ENCODE results near the gene QSER1. TPM values are rescaled to one million over a fixed set of nuclear protein-coding genes. Genes with fewer than 3 reads are reported as not detected.

The QSER1 gene
- total RNA-seq, 1 experiment from 2014 or later: 48.0 TPM

DNA sequence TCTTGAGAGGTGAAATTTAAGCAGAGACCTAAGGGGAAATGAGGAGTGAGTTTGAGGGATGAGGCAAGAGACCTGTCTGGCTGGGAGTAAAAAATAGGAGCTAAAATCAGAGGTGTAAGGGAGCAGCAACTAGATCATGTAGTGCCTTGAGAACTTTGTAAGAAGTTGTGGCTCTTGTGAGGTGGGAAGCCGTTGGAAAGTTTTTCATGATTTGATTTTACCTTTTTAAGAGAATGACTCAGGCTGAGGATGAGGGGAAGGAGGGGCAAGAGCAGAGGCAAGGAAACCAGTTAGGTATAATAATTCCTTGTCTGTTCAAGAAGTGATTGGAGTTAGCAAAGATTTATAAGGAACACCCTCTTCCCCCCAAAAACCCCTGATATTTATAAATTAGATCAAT is 25.8 kb downstream of the QSER1 start:
- ChIA-PET RAD21 (ENCODE audit: low non-redundant PET in 1 of 2, low total read pairs in 2 of 2, uncharacterized antibody in 2 of 2, unreplicated experiment in 2 of 2) (no interaction called here), CTCF (interaction anchor here (1.4 kb wide), 1 partner anchor 25 kb away, joined by 4 read pairs; no protein-coding TSS in a partner anchor), POLR2A (no interaction called here)
- Histone ChIP-seq H4K20me1 (ENCODE audit: insufficient read depth) (peaks cover 16% of the 10 kb centered on the region; the same call in 1 of the 2 replicates), H3K9ac (ENCODE audit: low read length) (no peak overlapping the region), H3K27me3 (ENCODE audit: insufficient read depth, low read length) (no peaks in the 10 kb centered on the region), H3K9me3 (ENCODE audit: control insufficient read depth in 1 of 2, insufficient read depth in 1 of 2, low read depth in 1 of 2, low read length in 2 of 2) (no peaks in the 10 kb centered on the region), H3K4me3 (replicated peaks in 1 of 2; ENCODE audit: low read depth in 1 of 2, low read length in 2 of 2) (no peak overlapping the region), H3K9me2 (ENCODE audit: insufficient read depth) (no peaks in the 10 kb centered on the region), H3K4me1 (ENCODE audit: control insufficient read depth in 1 of 2, insufficient read depth in 2 of 2, low read length in 2 of 2) (peaks cover 5 to 6% of the 10 kb centered on the region in 2 experiments; a peak in 3 of 4 replicates), H3K27ac (ENCODE audit: low read depth, low read length) (no peak overlapping the region), H3K79me2 (ENCODE audit: insufficient read depth, low read length) (peaks cover 96% of the 10 kb centered on the region), H2AFZ (ENCODE audit: low read depth, low read length, poor library complexity, severe bottlenecking) (no peak overlapping the region), H3K4me2 (ENCODE audit: low read length) (no peak overlapping the region), H3K36me3 (ENCODE audit: control insufficient read depth in 1 of 2, insufficient read depth in 2 of 2, low read length in 2 of 2) (no peaks in the 10 kb centered on the region)
- TF ChIP-seq, protein P1, sequence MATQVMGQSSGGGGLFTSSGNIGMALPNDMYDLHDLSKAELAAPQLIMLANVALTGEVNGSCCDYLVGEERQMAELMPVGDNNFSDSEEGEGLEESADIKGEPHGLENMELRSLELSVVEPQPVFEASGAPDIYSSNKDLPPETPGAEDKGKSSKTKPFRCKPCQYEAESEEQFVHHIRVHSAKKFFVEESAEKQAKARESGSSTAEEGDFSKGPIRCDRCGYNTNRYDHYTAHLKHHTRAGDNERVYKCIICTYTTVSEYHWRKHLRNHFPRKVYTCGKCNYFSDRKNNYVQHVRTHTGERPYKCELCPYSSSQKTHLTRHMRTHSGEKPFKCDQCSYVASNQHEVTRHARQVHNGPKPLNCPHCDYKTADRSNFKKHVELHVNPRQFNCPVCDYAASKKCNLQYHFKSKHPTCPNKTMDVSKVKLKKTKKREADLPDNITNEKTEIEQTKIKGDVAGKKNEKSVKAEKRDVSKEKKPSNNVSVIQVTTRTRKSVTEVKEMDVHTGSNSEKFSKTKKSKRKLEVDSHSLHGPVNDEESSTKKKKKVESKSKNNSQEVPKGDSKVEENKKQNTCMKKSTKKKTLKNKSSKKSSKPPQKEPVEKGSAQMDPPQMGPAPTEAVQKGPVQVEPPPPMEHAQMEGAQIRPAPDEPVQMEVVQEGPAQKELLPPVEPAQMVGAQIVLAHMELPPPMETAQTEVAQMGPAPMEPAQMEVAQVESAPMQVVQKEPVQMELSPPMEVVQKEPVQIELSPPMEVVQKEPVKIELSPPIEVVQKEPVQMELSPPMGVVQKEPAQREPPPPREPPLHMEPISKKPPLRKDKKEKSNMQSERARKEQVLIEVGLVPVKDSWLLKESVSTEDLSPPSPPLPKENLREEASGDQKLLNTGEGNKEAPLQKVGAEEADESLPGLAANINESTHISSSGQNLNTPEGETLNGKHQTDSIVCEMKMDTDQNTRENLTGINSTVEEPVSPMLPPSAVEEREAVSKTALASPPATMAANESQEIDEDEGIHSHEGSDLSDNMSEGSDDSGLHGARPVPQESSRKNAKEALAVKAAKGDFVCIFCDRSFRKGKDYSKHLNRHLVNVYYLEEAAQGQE (IDR thresholded peaks at IDR 0.05; ENCODE audit: low read depth): no peak
- TF ChIP-seq CEBPB (IDR thresholded peaks at IDR 0.05; ENCODE audit: low read depth) (no peak), JUND (IDR thresholded peaks at IDR 0.05) (no peak), EZH2phosphoT487 (IDR thresholded peaks at IDR 0.05; ENCODE audit: borderline replicate concordance) (no peak), ELF1 (IDR thresholded peaks at IDR 0.05; ENCODE audit: borderline replicate concordance, low read depth) (no peak), POLR2AphosphoS5 (IDR thresholded peaks at IDR 0.05; ENCODE audit: low read depth, low read length) (no peak), RAD21 (IDR thresholded peaks at IDR 0.05; ENCODE audit: low read depth) (no peak), CBX3 (IDR thresholded peaks at IDR 0.05; ENCODE audit: low read depth) (no peak)
- TF ChIP-seq, protein P2, sequence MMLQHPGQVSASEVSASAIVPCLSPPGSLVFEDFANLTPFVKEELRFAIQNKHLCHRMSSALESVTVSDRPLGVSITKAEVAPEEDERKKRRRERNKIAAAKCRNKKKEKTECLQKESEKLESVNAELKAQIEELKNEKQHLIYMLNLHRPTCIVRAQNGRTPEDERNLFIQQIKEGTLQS (IDR thresholded peaks at IDR 0.05): no peak
- TF ChIP-seq, protein P3, sequence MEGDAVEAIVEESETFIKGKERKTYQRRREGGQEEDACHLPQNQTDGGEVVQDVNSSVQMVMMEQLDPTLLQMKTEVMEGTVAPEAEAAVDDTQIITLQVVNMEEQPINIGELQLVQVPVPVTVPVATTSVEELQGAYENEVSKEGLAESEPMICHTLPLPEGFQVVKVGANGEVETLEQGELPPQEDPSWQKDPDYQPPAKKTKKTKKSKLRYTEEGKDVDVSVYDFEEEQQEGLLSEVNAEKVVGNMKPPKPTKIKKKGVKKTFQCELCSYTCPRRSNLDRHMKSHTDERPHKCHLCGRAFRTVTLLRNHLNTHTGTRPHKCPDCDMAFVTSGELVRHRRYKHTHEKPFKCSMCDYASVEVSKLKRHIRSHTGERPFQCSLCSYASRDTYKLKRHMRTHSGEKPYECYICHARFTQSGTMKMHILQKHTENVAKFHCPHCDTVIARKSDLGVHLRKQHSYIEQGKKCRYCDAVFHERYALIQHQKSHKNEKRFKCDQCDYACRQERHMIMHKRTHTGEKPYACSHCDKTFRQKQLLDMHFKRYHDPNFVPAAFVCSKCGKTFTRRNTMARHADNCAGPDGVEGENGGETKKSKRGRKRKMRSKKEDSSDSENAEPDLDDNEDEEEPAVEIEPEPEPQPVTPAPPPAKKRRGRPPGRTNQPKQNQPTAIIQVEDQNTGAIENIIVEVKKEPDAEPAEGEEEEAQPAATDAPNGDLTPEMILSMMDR (IDR thresholded peaks at IDR 0.05 in 2 of 3, conservative IDR thresholded peaks at IDR 0.05 in 1 of 3; ENCODE audit: borderline replicate concordance in 1 of 3, insufficient read depth in 1 of 3, low read depth in 2 of 3, low read length in 2 of 3): no peak
- TF ChIP-seq, protein P4, sequence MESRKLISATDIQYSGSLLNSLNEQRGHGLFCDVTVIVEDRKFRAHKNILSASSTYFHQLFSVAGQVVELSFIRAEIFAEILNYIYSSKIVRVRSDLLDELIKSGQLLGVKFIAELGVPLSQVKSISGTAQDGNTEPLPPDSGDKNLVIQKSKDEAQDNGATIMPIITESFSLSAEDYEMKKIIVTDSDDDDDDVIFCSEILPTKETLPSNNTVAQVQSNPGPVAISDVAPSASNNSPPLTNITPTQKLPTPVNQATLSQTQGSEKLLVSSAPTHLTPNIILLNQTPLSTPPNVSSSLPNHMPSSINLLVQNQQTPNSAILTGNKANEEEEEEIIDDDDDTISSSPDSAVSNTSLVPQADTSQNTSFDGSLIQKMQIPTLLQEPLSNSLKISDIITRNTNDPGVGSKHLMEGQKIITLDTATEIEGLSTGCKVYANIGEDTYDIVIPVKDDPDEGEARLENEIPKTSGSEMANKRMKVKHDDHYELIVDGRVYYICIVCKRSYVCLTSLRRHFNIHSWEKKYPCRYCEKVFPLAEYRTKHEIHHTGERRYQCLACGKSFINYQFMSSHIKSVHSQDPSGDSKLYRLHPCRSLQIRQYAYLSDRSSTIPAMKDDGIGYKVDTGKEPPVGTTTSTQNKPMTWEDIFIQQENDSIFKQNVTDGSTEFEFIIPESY (IDR thresholded peaks at IDR 0.05; ENCODE audit: extremely low read depth, insufficient replicate concordance, low read length): no peak
- ATAC-seq (no peak), DNase-seq (ENCODE audit: low read depth, low spot score) (no peak)
- BruUV-seq (replicated peaks): no TSS peak
- intact Hi-C loops (cut with micrococcal nuclease): no loop called here
